ENCODE data around the gene BLOC1S3. TPM values are rescaled to one million over a fixed set of nuclear protein-coding genes. Genes with fewer than 3 reads are reported as not detected.

BLOC1S3 gene
- 7.8 TPM for total RNA-seq

GRCh38 chr19:45178262-45179071 lies at the start of gene BLOC1S3:
Gene BLOC1S3, plus strand, starts transcription at chr19:45178784. Its CDS starts 513 bp downstream, at chr19:45179297.

GRCh38 chr19:45160870-45161737 lies 17.5 kb upstream of the BLOC1S3 start, which contains the start of gene NKPD1:
Gene NKPD1, minus strand, starts transcription at chr19:45160982. Its CDS starts 832 bp downstream, at chr19:45160150.

GRCh38 chr19:45177817-45178261 lies 745 bp upstream of the BLOC1S3 start, which contains the start of gene TRAPPC6A:
Gene TRAPPC6A, minus strand, starts transcription at chr19:45178237. Its CDS starts 19 bp downstream, at chr19:45178218.

Other genes starting within 250 kb of the BLOC1S3 start
- gene APOC4, start 236.5 kb upstream of the BLOC1S3 start, total RNA-seq = not detected
- not detected for gene APOC2, start 232.7 kb upstream of the BLOC1S3 start, total RNA-seq
- gene CLPTM1, start 223.4 kb upstream of the BLOC1S3 start, total RNA-seq = 44.4 TPM
- gene RELB, start 177.3 kb upstream of the BLOC1S3 start, total RNA-seq = 3.6 TPM
- gene CLASRP, start 139.7 kb upstream of the BLOC1S3 start, total RNA-seq = 79.8 TPM
- 0.71 TPM for gene ZNF296, start 102.3 kb upstream of the BLOC1S3 start, total RNA-seq
- gene GEMIN7, start 99.5 kb upstream of the BLOC1S3 start, total RNA-seq = 17.5 TPM
- 48.3 TPM for gene PPP1R37, start 85.6 kb upstream of the BLOC1S3 start, total RNA-seq
- gene NKPD1, start 17.8 kb upstream of the BLOC1S3 start, total RNA-seq = 0.60 TPM
- gene TRAPPC6A, start 547 bp upstream of the BLOC1S3 start, total RNA-seq = 13.2 TPM
- gene EXOC3L2, start 66.6 kb downstream of the BLOC1S3 start, total RNA-seq = 3.5 TPM
- 35.6 TPM for gene MARK4, start 72.5 kb downstream of the BLOC1S3 start, total RNA-seq
- gene CKM, start 144.1 kb downstream of the BLOC1S3 start, total RNA-seq = 122 TPM
- gene KLC3, start 162.0 kb downstream of the BLOC1S3 start, total RNA-seq = 1.8 TPM
- gene ERCC2, start 191.8 kb downstream of the BLOC1S3 start, total RNA-seq = 19.9 TPM
- gene PPP1R13L, start 226.3 kb downstream of the BLOC1S3 start, total RNA-seq = 6.9 TPM
- 5.7 TPM for gene POLR1G, start 227.9 kb downstream of the BLOC1S3 start, total RNA-seq
- 74.1 TPM for gene ERCC1, start 245.1 kb downstream of the BLOC1S3 start, total RNA-seq